Left hindlimb (tissue), 1 donor: ENCODE data around the gene CSTA.

Experiments
- DNase-seq: peaks from one replicate; pipeline ENCODE4 v3.0.0-alpha.2; 2018

CSTA gene

DNA sequence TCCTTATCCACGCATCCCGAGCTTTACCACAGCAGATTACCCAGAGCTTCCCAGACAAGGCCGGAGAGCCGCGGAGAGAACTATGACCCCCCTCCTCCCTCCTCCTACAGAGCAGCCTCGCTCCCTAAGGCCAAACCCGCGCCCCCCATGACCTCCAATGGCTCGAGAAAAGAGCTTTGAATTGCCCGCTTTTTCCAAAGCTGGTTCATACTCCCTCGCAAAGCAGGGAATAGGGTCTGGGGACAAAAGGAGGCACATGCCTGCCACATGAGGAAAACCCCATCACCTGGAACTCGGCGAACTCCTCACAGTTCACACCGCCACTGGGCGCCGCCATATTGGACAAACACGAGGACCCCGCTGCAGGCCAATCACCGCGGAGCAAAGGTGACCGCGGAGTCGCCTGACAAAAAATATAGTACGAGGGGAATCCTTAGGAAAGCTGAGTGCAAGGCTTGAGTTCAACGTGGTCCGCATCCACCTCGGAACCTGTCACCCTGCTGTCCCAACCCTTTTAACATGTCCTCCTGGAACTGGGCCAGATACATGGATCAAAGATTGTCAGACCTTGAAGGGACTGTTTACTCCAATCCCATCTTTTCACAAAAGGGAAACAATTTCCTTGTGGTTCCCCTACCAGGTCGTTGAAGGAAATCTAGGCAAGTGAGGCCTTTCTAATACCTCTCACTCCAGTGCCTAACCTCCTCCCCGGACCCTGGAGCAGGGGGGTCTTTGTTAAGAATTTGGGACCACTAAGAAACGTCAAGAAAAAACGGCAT lies 58.0 kb downstream of the CSTA start, which contains the start of gene MIX23:
MIX23 (minus strand) TSS at position 344 of the 779 bp plus-strand sequence; CDS start at position 337, 7 bp downstream.
- DNase-seq, result peak; percentile 91

DNA sequence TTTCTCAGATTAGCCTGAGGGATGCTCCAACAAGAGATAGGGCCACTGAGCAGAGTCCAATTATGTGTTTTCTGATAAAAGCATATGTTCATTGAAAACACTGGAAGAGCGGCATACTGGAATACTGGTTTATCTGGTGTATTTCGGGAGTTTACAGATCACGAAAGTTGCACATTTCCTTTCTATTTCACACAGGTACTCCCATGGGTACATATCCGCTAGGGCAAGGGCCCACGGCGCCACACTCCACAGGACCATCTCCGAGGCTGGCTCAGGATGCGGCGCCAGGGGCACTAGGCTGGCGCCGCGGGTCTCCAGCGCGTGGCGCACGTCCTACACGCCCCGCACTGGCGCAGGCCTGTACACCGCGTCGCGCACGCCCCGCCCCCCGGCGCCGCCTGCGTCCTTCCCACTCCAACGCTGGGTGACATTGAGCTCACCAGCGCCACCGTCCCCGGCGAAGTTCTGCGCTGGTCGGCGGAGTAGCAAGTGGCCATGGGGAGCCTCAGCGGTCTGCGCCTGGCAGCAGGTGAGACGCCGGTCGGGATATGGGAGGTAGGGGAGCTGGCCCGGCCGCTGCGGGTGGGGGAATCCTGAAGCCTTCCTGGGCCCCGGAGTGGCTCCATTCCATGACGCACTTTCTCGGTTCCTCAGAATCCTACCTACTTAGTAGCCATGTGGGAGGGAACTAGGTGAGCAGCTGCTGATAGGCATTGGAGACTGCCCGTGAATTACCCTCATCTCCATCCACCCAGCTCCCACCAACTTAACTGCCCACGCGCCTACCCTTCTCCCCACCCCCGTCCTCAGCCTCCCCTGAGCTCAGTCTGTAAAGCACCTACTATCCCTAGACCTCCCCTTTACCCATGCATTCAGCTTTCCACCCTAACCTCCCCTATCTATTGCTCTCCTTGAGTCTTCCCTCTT lies 59.0 kb downstream of the CSTA start, which contains the start of gene FAM162A:
FAM162A (plus strand) TSS at position 412 of the 927 bp plus-strand sequence; CDS start at position 496, 84 bp downstream.
- peak; percentile 95 for DNase-seq

DNA sequence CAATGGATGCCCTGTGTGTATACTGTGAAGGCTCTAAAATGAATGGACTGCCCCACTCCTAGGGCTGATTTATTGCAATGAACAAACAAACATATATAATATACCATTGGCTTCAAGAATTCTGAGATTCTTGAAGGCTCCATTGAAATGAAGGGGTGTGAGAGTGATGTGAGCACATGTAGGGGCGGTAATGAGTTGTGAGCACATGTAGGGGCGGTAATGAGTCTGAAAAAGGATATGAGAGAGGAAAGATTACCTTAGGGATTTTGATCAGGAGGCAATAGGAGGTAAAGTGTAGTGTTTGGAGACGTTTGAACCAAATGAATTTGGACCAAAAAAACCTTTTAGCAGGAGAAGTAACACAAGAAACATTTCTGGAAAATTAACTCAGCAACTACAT lies 62.7 kb downstream of the CSTA start:
- DNase-seq, result no peak

DNA sequence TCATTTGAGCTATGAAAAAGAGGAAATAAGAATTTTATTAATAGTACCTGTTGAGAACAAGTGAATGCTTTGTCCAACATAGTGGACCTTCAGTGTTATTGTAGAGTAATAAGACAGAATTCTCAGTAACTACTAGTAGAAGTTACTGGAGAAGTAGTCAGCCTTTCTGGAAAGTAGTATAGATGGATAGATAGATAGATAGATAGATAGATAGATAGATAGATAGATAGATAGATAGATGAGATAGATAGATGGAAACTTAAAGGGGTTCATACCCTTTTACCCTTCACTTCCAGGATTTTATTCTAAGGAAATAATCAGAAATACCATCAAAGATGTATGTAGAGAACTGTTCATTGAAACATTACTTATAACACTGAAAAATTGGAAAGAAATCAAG lies 64.1 kb downstream of the CSTA start:
- DNase-seq, result no peak

DNA sequence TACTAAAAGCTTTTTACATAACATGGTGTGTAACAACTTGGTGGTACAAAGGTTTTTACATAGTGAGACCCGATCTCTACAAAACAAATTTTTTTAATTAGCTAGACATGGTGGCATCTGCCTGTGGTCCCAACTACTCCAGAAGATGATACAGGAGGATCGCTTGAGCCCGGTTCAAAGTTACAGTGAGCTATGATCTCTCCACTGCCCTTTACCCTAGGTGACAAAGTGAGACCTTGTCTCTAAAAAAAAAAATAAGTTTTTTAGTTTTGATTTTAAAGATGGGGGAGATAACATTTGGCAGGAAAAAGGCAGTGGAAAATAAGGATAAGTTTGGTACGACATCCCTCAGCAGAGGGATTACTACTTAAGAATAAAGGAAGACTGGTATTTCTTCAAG lies 64.8 kb downstream of the CSTA start:
- DNase-seq, result no peak

DNA sequence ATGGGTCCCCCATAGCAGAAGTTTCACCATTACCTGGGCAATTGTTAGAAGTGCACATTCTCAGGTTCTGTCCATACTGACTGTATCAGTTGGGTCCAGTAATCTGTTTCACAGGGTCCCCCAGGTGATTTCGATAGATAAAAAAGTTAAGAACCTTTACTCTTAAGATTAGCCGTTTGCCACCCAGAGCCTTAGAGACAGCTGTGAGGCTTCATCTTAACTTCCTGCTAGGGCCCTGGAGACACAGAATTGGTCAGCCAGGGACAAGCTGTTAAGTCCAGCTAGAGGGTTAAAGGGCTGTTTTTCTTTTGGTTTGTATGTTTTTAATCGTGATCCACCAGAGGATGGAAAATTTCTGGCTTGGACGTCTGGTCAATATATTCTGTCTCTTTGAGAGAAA lies 65.6 kb downstream of the CSTA start:
- DNase-seq, result no peak
